ENCODE data around the gene PCDHGA3. TPM values are rescaled to one million over a fixed set of nuclear protein-coding genes. Genes with fewer than 3 reads are reported as not detected.
"Not testable (repeated sequence)": the region's sequence is repeated elsewhere in the genome, so short reads cannot be mapped to it uniquely, and the experiment has no call there.

Gene PCDHGA3
- total RNA-seq, 1 donor from 2014 or later, result 0.33 TPM

DNA sequence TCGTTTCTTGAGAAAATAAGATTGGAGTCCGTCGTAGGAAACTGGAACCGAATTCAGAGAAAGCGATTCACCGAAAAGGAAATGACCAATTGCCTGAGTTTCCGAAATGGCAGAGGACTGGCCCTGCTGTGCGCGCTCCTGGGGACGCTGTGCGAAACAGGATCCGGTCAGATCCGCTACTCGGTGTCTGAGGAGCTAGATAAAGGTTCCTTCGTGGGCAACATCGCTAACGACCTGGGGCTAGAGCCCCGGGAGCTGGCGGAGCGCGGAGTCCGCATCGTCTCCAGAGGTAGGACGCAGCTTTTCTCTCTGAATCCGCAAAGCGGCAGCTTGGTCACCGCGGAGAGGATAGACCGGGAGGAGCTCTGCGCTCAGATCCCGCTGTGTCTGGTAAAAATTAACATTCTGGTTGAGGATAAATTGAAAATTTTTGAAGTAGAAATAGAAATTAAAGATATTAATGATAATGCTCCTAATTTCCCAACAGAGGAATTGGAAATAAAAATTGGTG is 379 bp downstream of the PCDHGA3 start:
- no peak overlapping the region for H3K27ac Mint-ChIP-seq (ENCODE audit: unreplicated experiment)
- H3K36me3 Mint-ChIP-seq (ENCODE audit: low read depth), result peaks cover 16% of the 10 kb centered on the region
- H3K4me3 Mint-ChIP-seq, result no peak overlapping the region

DNA sequence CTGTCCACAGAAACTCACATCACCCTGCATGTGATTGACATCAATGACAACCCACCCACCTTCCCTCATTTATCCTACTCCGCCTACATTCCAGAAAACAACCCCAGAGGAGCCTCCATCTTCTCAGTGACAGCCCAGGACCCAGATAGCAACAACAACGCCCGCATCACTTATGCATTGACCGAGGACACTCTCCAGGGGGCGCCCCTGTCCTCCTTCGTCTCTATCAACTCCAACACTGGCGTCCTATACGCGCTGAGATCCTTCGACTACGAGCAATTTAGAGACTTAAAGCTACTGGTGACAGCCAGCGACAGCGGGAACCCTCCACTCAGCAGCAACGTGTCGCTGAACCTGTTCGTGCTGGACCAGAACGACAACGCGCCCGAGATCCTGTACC is 1.7 kb downstream of the PCDHGA3 start:
- TF ChIP-seq, protein P1, sequence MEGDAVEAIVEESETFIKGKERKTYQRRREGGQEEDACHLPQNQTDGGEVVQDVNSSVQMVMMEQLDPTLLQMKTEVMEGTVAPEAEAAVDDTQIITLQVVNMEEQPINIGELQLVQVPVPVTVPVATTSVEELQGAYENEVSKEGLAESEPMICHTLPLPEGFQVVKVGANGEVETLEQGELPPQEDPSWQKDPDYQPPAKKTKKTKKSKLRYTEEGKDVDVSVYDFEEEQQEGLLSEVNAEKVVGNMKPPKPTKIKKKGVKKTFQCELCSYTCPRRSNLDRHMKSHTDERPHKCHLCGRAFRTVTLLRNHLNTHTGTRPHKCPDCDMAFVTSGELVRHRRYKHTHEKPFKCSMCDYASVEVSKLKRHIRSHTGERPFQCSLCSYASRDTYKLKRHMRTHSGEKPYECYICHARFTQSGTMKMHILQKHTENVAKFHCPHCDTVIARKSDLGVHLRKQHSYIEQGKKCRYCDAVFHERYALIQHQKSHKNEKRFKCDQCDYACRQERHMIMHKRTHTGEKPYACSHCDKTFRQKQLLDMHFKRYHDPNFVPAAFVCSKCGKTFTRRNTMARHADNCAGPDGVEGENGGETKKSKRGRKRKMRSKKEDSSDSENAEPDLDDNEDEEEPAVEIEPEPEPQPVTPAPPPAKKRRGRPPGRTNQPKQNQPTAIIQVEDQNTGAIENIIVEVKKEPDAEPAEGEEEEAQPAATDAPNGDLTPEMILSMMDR (conservative IDR thresholded peaks at IDR 0.05), result no peak
- H3K9me3 Mint-ChIP-seq, result peaks cover 27% of the 10 kb centered on the region
- no peaks in the 10 kb centered on the region for H3K27me3 Mint-ChIP-seq (ENCODE audit: low read depth)
- H3K27ac Mint-ChIP-seq (ENCODE audit: unreplicated experiment), result no peak overlapping the region
- no peak for DNase-seq (ENCODE audit: low read depth, low spot score)
- H3K36me3 Mint-ChIP-seq (ENCODE audit: low read depth), result peaks cover 19% of the 10 kb centered on the region
- no peaks in the 10 kb centered on the region for H3K4me1 Mint-ChIP-seq
- no peak overlapping the region for H3K4me3 Mint-ChIP-seq

More for the DNA sequence above, 379 bp downstream of the PCDHGA3 start:
- H3K27me3 Mint-ChIP-seq (ENCODE audit: low read depth), result no peaks in the 10 kb centered on the region
- H3K4me1 Mint-ChIP-seq, result no peaks in the 10 kb centered on the region
- peaks cover 25% of the 10 kb centered on the region for H3K9me3 Mint-ChIP-seq
- TF ChIP-seq, protein P1 (conservative IDR thresholded peaks at IDR 0.05), result peak; percentile 18
- no peak for DNase-seq (ENCODE audit: low read depth, low spot score)

DNA sequence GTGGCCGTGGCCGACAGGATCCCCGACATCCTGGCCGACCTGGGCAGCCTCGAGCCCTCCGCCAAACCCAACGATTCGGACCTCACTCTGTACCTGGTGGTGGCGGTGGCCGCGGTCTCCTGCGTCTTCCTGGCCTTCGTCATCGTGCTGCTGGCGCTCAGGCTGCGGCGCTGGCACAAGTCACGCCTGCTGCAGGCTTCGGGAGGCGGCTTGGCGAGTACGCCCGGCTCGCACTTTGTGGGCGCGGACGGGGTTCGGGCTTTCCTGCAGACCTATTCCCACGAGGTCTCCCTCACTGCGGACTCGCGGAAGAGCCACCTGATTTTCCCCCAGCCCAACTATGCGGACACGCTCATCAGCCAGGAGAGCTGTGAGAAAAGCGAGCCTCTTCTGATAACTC is 2.4 kb downstream of the PCDHGA3 start:
- H3K27me3 Mint-ChIP-seq (ENCODE audit: low read depth); DNase-seq (ENCODE audit: low read depth, low spot score); H3K4me1 Mint-ChIP-seq; H3K27ac Mint-ChIP-seq (ENCODE audit: unreplicated experiment); H3K4me3 Mint-ChIP-seq: not testable (repeated sequence)
- Mint-ChIP-seq H3K9me3 (peaks cover 27% of the 10 kb centered on the region), H3K36me3 (ENCODE audit: low read depth) (peaks cover 20% of the 10 kb centered on the region)

DNA sequence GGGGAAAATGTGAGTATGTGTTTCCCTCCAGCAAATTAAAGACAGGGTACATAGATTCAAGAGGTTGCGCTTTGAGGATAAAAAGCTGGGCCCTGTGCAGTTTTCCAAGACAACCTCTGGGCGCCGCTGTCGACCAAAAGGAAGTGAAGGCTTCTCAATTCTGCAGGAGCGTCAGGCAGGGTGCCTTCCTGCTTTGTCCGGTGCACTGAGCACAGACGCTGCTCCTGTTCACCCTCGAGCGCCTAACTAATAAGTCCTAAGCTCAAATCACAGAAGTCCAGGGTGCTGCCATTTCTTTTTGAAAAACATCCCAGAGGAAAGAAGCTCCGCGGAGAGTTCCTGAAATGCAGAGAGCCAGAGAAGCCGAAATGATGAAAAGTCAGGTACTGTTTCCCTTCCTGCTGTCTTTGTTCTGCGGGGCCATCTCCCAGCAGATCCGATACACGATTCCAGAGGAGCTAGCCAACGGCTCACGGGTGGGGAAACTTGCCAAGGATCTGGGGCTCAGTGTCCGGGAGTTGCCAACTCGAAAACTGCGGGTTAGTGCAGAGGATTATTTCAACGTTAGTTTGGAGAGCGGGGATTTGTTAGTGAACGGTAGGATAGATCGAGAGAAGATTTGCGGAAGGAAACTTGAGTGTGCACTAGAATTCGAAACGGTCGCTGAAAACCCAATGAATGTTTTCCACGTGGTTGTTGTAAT is 6.4 kb downstream of the PCDHGA3 start, which contains the start of gene PCDHGB1:
Gene PCDHGB1, plus strand, starts transcription at position 183 of the 703 bp plus-strand sequence. Its CDS starts 162 bp downstream, at position 345.
- TF ChIP-seq, protein P1 (conservative IDR thresholded peaks at IDR 0.05), result peak; percentile 59
- Mint-ChIP-seq H3K4me1 (no peaks in the 10 kb centered on the region), H3K27me3 (ENCODE audit: low read depth) (no peaks in the 10 kb centered on the region), H3K4me3 (peak within 1 kb of the TSS; percentile 69), H3K27ac (ENCODE audit: unreplicated experiment) (no peak within 1 kb of the TSS), H3K9me3 (peaks cover 27% of the 10 kb centered on the region), H3K36me3 (ENCODE audit: low read depth) (peaks cover 31% of the 10 kb centered on the region)
- DNase-seq (ENCODE audit: low read depth, low spot score), result peak; percentile 21

DNA sequence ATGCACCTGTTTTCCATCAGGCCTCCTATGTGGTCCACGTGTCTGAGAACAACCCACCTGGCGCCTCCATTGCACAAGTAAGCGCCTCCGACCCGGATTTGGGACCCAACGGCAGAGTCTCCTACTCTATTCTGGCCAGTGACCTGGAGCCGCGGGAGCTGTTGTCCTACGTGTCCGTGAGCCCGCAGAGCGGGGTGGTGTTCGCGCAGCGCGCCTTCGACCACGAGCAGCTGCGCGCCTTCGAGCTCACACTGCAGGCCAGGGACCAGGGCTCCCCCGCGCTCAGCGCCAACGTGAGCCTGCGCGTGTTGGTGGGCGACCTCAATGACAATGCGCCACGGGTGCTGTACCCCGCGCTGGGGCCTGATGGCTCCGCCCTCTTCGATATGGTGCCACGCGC is 8.0 kb downstream of the PCDHGA3 start:
- Mint-ChIP-seq H3K9me3 (peaks cover 24% of the 10 kb centered on the region), H3K4me3 (no peak overlapping the region), H3K27ac (ENCODE audit: unreplicated experiment) (no peak overlapping the region), H3K27me3 (ENCODE audit: low read depth) (no peaks in the 10 kb centered on the region), H3K36me3 (ENCODE audit: low read depth) (peaks cover 34% of the 10 kb centered on the region), H3K4me1 (no peaks in the 10 kb centered on the region)
- TF ChIP-seq, protein P1 (conservative IDR thresholded peaks at IDR 0.05), result no peak
- no peak for DNase-seq (ENCODE audit: low read depth, low spot score)

DNA sequence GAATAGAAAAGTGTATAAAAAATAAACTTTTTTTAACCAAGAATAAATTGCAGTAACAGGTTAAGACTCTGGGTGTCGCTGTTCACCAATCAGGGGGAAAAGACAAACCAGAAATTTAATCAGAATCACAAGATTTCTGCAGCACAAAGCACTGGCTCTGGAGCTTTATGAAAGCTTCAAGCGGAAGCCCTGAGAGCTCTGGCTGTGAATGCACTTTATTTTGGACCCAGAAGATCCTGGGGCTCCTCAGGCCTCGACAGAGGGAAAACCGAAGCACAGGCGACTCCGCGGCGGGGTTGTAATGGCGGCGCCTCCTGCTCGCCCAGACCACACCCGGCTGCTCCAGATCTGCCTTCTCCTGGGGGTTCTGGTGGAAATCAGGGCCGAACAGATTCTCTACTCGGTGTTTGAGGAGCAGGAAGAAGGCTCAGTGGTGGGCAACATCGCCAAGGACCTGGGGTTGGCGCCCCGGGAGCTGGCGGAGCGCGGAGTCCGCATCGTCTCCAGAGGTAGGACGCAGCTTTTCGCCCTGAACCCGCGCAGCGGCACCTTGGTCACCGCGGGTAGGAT is 11.4 kb downstream of the PCDHGA3 start, which contains the start of gene PCDHGA4:
Gene PCDHGA4, plus strand, starts transcription at position 122 of the 570 bp plus-strand sequence. Its CDS starts 87 bp downstream, at position 209.
- H3K9me3 Mint-ChIP-seq, result peaks cover 21% of the 10 kb centered on the region
- H3K27ac Mint-ChIP-seq (ENCODE audit: unreplicated experiment), result no peak within 1 kb of the TSS
- peaks cover 36% of the 10 kb centered on the region for H3K36me3 Mint-ChIP-seq (ENCODE audit: low read depth)
- no peak within 1 kb of the TSS for H3K4me3 Mint-ChIP-seq
- no peaks in the 10 kb centered on the region for H3K27me3 Mint-ChIP-seq (ENCODE audit: low read depth)
- TF ChIP-seq, protein P1 (conservative IDR thresholded peaks at IDR 0.05), result peak; percentile 34
- no peak for DNase-seq (ENCODE audit: low read depth, low spot score)
- no peaks in the 10 kb centered on the region for H3K4me1 Mint-ChIP-seq
